ENCODE results near the gene FGFBP3. TPM values are rescaled to one million over a fixed set of nuclear protein-coding genes. Genes with fewer than 3 reads are reported as not detected.

FGFBP3 gene
- total and polyA plus RNA-seq, 2 of the 13 experiments (the other 11 are each of a cell fraction or from before 2014, with no cell fraction given), result 0.50 to 2.0 TPM

GRCh38 chr10:91925022-91925320 lies 15.7 kb upstream of the FGFBP3 start:
- intact Hi-C loops (cut with micrococcal nuclease; ENCODE audit: unreplicated experiment) (loop anchor here (2.0 kb wide), 1 partner anchor 16 kb away; the partner anchor contains the start of gene FGFBP3), in situ Hi-C loops (cut with HindIII; ENCODE audit: extremely low pct_ligation_motif_present, low pct_unique_long_range_greater_than_20kb) (no loop called here)
- Histone ChIP-seq H3K27ac (ENCODE audit: extremely low read length, insufficient read depth, low read length) (no peak overlapping the region), H4K20me1 (ENCODE audit: insufficient read depth, low read length) (peaks cover 8% of the 10 kb centered on the region), H3K4me3 (replicated peaks in 1 of 3; ENCODE audit: insufficient read depth in 1 of 3, low read depth in 2 of 3, low read length in 3 of 3) (peak overlapping the region; percentile 68 to 96 (median 76); a peak in 5 of 6 replicates), H3K9ac (ENCODE audit: insufficient read depth, low read depth, low read length) (peak overlapping the region; percentile 80; the same call in 1 of the 2 replicates), H3K4me2 (ENCODE audit: low read depth, low read length) (peak overlapping the region; percentile 82), H3K4me1 (ENCODE audit: insufficient read depth, low read length) (peaks cover 66% of the 10 kb centered on the region), H3K36me3 (replicated peaks in 1 of 2; ENCODE audit: control insufficient read depth in 1 of 2, insufficient read depth in 2 of 2, low read length in 2 of 2) (peaks cover 0 to 4% of the 10 kb centered on the region in 2 experiments; a peak in 1 of 5 replicates), H3K27me3 (ENCODE audit: control insufficient read depth in 1 of 2, insufficient read depth in 2 of 2, low read length in 2 of 2) (no peaks in the 10 kb centered on the region; a peak in 1 of 5 replicates), H3K9me3 (ENCODE audit: low read length) (no peaks in the 10 kb centered on the region), H3K79me2 (ENCODE audit: insufficient read depth, low read length) (peaks cover 60% of the 10 kb centered on the region), H2AFZ (ENCODE audit: low read length) (no peak overlapping the region)
- ChIA-PET POLR2A (interaction anchor here (1.8 to 2.1 kb wide), 2 partner anchors 7 to 17 kb away, joined by 8 to 13 read pairs; no protein-coding TSS in a partner anchor), CTCF (ENCODE audit: low intra/inter-chr PET ratio, low total read pairs) (no interaction called here)
- no peak for FAIRE-seq
- DNase-seq (ENCODE audit: low spot score), result no peak
- no TSS peak for BruUV-seq (replicated peaks)
- 43% methylated on average over 2 of the region's 2 CpGs for WGBS (ENCODE audit: low lambda C conversion rate)
- no peak for ATAC-seq
- TF ChIP-seq SNAPC2 (CRISPR knock-in tag; IDR thresholded peaks at IDR 0.05) (no peak), KAT7 (CRISPR knock-in tag; IDR thresholded peaks at IDR 0.05; ENCODE audit: borderline replicate concordance) (no peak), SIN3B (IDR thresholded peaks at IDR 0.05; ENCODE audit: low read length) (no peak), ZNF644 (CRISPR knock-in tag; IDR thresholded peaks at IDR 0.05; ENCODE audit: low read depth) (no peak), ZNF512B (CRISPR knock-in tag; IDR thresholded peaks at IDR 0.05; ENCODE audit: borderline replicate concordance) (no peak), MTF2 (CRISPR knock-in tag; IDR thresholded peaks at IDR 0.05; ENCODE audit: borderline replicate concordance) (no peak), ZNF280B (CRISPR knock-in tag; IDR thresholded peaks at IDR 0.05; ENCODE audit: borderline replicate concordance) (no peak), THAP11 (CRISPR knock-in tag; IDR thresholded peaks at IDR 0.05) (no peak), ZNF121 (CRISPR knock-in tag; IDR thresholded peaks at IDR 0.05) (no peak), GTF2F1 (IDR thresholded peaks at IDR 0.05; ENCODE audit: low read length) (no peak)
- TF ChIP-seq, protein P1, sequence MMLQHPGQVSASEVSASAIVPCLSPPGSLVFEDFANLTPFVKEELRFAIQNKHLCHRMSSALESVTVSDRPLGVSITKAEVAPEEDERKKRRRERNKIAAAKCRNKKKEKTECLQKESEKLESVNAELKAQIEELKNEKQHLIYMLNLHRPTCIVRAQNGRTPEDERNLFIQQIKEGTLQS (CRISPR knock-in tag; IDR thresholded peaks at IDR 0.05), result no peak
- TF ChIP-seq, protein P2, sequence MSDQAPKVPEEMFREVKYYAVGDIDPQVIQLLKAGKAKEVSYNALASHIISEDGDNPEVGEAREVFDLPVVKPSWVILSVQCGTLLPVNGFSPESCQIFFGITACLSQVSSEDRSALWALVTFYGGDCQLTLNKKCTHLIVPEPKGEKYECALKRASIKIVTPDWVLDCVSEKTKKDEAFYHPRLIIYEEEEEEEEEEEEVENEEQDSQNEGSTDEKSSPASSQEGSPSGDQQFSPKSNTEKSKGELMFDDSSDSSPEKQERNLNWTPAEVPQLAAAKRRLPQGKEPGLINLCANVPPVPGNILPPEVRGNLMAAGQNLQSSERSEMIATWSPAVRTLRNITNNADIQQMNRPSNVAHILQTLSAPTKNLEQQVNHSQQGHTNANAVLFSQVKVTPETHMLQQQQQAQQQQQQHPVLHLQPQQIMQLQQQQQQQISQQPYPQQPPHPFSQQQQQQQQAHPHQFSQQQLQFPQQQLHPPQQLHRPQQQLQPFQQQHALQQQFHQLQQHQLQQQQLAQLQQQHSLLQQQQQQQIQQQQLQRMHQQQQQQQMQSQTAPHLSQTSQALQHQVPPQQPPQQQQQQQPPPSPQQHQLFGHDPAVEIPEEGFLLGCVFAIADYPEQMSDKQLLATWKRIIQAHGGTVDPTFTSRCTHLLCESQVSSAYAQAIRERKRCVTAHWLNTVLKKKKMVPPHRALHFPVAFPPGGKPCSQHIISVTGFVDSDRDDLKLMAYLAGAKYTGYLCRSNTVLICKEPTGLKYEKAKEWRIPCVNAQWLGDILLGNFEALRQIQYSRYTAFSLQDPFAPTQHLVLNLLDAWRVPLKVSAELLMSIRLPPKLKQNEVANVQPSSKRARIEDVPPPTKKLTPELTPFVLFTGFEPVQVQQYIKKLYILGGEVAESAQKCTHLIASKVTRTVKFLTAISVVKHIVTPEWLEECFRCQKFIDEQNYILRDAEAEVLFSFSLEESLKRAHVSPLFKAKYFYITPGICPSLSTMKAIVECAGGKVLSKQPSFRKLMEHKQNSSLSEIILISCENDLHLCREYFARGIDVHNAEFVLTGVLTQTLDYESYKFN (CRISPR knock-in tag; conservative IDR thresholded peaks at IDR 0.05), result no peak
- TF ChIP-seq, protein P3, sequence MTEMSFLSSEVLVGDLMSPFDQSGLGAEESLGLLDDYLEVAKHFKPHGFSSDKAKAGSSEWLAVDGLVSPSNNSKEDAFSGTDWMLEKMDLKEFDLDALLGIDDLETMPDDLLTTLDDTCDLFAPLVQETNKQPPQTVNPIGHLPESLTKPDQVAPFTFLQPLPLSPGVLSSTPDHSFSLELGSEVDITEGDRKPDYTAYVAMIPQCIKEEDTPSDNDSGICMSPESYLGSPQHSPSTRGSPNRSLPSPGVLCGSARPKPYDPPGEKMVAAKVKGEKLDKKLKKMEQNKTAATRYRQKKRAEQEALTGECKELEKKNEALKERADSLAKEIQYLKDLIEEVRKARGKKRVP (CRISPR knock-in tag; IDR thresholded peaks at IDR 0.05), result no peak

All from HepG2 (cell line).